Measurements from ENCODE around the gene PPEF1. TPM values are rescaled to one million over a fixed set of nuclear protein-coding genes. Genes with fewer than 3 reads are reported as not detected.
"Not testable (repeated sequence)": the region's sequence is repeated elsewhere in the genome, so short reads cannot be mapped to it uniquely, and the experiment has no call there.

Gene PPEF1
- total RNA-seq, 1 donor from 2014 or later, result 0.26 TPM

- no peaks in the 10 kb centered on the region for H3K27me3 Mint-ChIP-seq (ENCODE audit: low read depth)
- H3K4me3 Mint-ChIP-seq, result no peak overlapping the region
- H3K36me3 Mint-ChIP-seq (ENCODE audit: low read depth), result no peaks in the 10 kb centered on the region
- no peak for TF ChIP-seq CTCF (conservative IDR thresholded peaks at IDR 0.05)
- DNase-seq (ENCODE audit: low read depth, low spot score), result no peak
- no peaks in the 10 kb centered on the region for H3K4me1 Mint-ChIP-seq
- H3K9me3 Mint-ChIP-seq, result peaks cover 8% of the 10 kb centered on the region
- H3K27ac Mint-ChIP-seq (ENCODE audit: unreplicated experiment), result no peak overlapping the region
Observed at GRCh38 chrX:18725310-18725943, 18.0 kb downstream of the PPEF1 start.

DNA sequence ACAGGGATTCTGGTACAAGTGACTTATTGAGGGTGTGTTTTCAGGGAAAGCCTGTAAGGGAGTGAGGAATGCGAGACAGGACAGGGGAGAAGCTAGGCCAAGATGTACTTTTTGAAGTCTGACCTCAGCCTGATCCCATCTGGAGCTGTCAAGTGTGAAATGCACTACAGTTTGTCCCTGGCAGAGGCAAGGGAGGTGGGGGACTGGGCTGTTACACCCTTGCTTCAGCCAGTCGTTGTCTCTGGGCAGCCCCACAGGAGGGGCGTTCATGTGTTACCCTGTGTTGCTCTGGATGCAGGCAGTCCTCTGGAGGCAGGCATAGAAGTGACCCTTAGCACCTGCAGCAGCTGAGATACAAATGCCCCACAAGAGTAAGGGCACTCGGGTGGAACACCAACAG is 25.8 kb downstream of the PPEF1 start:
- Mint-ChIP-seq H3K4me3 (no peak overlapping the region), H3K9me3 (peaks cover 7% of the 10 kb centered on the region), H3K27me3 (ENCODE audit: low read depth) (no peaks in the 10 kb centered on the region), H3K4me1 (no peaks in the 10 kb centered on the region), H3K36me3 (ENCODE audit: low read depth) (peaks cover 4% of the 10 kb centered on the region), H3K27ac (ENCODE audit: unreplicated experiment) (no peak overlapping the region)
- DNase-seq (ENCODE audit: low read depth, low spot score), result no peak
- TF ChIP-seq CTCF (conservative IDR thresholded peaks at IDR 0.05), result no peak

- H3K4me3 Mint-ChIP-seq; H3K36me3 Mint-ChIP-seq (ENCODE audit: low read depth); H3K27me3 Mint-ChIP-seq (ENCODE audit: low read depth); H3K9me3 Mint-ChIP-seq; H3K4me1 Mint-ChIP-seq; DNase-seq (ENCODE audit: low read depth, low spot score); H3K27ac Mint-ChIP-seq (ENCODE audit: unreplicated experiment): not testable (repeated sequence)
Observed at GRCh38 chrX:18739609-18740008, 32.2 kb downstream of the PPEF1 start.

- peaks cover 19% of the 10 kb centered on the region for H3K9me3 Mint-ChIP-seq
- no peaks in the 10 kb centered on the region for H3K4me1 Mint-ChIP-seq
- TF ChIP-seq CTCF (conservative IDR thresholded peaks at IDR 0.05), result no peak
- H3K36me3 Mint-ChIP-seq (ENCODE audit: low read depth), result no peaks in the 10 kb centered on the region
- no peak overlapping the region for H3K27ac Mint-ChIP-seq (ENCODE audit: unreplicated experiment)
- no peak overlapping the region for H3K4me3 Mint-ChIP-seq
- no peak for DNase-seq (ENCODE audit: low read depth, low spot score)
- H3K27me3 Mint-ChIP-seq (ENCODE audit: low read depth), result no peaks in the 10 kb centered on the region
Observed at GRCh38 chrX:18748499-18748898, 41.1 kb downstream of the PPEF1 start.

DNA sequence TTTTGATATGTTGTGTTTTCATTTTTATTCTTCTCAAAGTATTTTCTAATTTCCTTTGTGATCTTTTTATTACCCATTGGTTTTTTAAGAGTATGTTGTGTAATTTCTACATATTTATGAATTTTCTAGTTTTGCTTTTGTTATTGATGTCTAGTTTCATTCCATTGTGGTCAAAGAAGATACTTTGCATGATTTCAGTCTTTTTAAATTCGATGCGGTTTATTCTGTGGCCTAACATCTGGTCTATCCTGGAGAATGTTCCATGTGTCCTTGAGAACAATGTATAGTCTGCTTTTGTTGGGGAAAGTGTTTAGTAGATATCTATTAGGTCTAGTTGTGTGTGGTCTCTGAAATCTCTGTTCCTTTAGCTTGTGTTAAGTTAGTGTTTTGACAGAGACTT is 46.2 kb downstream of the PPEF1 start:
- Mint-ChIP-seq H3K9me3 (peaks cover 23% of the 10 kb centered on the region), H3K4me3 (no peak overlapping the region), H3K27me3 (ENCODE audit: low read depth) (no peaks in the 10 kb centered on the region), H3K4me1 (no peaks in the 10 kb centered on the region), H3K27ac (ENCODE audit: unreplicated experiment) (no peak overlapping the region), H3K36me3 (ENCODE audit: low read depth) (no peaks in the 10 kb centered on the region)
- DNase-seq (ENCODE audit: low read depth, low spot score), result no peak
- no peak for TF ChIP-seq CTCF (conservative IDR thresholded peaks at IDR 0.05)

GRCh38 chrX:18755651-18756050 is 48.2 kb downstream of the PPEF1 start:
- Mint-ChIP-seq H3K27ac (ENCODE audit: unreplicated experiment) (no peak overlapping the region), H3K9me3 (peaks cover 20% of the 10 kb centered on the region), H3K36me3 (ENCODE audit: low read depth) (no peaks in the 10 kb centered on the region), H3K27me3 (ENCODE audit: low read depth) (no peaks in the 10 kb centered on the region), H3K4me3 (no peak overlapping the region), H3K4me1 (no peaks in the 10 kb centered on the region)
- no peak for TF ChIP-seq CTCF (conservative IDR thresholded peaks at IDR 0.05)
- DNase-seq (ENCODE audit: low read depth, low spot score), result no peak

Measured in neural crest cell (in vitro differentiated cells).